Brain microvascular endothelial cell (primary cell): ENCODE results near the gene KCNT1.

ENCODE experiments used
- DNase-seq: peaks from one replicate; pipeline ENCODE4 v3.0.0-alpha.2; 2020
- H3K27ac ChIP-seq: fragments of 250-450 bp; sonication (Bioruptor Pico); 2 replicates; pipeline ENCODE4 v1.5.1; 2020; ENCODE audit warnings: mild to moderate bottlenecking, moderate library complexity
- H3K27me3 ChIP-seq: fragments of 250-450 bp; sonication (Bioruptor Pico); replicated peaks from 2 replicates; pipeline ENCODE4 v1.5.1; 2020; ENCODE audit warnings: mild to moderate bottlenecking
- H3K36me3 ChIP-seq: fragments of 250-450 bp; sonication (Bioruptor Pico); replicated peaks from 2 replicates; pipeline ENCODE4 v1.5.1; 2020; ENCODE audit warnings: mild to moderate bottlenecking
- H3K4me3 ChIP-seq: 2 replicates; pipeline ENCODE4 v1.5.1; 2011; ENCODE audit warnings: low read depth, mild to moderate bottlenecking, control low read depth, low read length, moderate library complexity
- in situ Hi-C: cut with HindIII; loops from 2 replicates; pipeline ENCODE4 v1.10.0; 2017; ENCODE audit warnings: low sequenced_read_pairs, low pct_ligation_motif_present
- TF ChIP-seq, protein P1 (sequence below): IDR thresholded peaks from 2 replicates; pipeline ENCODE4 v1.5.1; 2011; ENCODE audit warnings: low read depth, mild to moderate bottlenecking, moderate library complexity, low read length, control low read depth, inconsistent platforms; ENCODE audit errors: missing control alignments

Gene KCNT1

DNA sequence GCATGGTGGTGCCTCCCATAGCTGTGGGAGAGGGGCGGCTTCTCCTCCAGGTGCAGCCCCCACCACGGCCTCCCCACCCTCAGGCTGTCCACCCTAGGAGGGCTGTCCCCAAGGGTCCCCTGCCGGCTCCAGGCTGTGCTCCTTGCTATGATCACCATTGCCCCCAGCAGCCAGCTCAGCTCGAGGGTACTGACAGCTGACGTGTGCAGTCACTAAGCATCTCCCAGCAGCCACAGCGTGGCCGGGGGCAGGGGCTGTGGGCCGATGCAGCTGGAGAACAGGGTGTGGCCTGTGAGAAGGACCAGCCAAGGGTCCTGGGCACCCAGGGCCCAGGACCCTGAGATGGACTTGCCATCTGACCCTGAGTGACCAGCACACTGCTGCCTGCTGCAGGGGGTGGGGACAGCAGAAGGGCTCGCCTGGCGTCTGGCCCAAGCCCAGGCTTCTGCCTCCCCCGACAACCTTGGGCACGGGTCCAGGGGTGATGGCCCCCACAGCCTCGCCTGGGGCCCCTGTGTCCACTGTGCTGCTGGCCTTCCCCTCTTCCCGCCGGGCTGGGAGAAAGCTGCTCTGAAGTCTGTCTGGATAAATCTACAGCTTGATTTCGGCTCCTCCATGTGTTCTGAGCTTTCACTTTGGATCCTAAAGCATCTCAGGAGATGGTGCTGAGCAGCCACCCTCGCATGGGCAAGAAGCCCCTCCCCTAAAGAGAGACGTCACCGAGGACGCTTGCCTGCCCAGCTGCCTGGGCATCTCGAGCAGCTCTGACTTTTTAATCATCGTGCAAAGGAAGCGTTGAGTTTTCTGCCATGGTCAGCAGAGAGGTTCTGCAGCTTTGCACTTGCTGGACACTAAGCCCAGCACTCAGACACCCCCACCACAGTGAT is 5.5 kb downstream of the KCNT1 start:
- in situ Hi-C loops, result no loop called here
- Histone ChIP-seq H3K36me3 (no peaks in the 10 kb centered on the region), H3K27me3 (peaks cover 3% of the 10 kb centered on the region), H3K4me3 (no peak overlapping the region), H3K27ac (no peak overlapping the region)
- TF ChIP-seq, protein P1, sequence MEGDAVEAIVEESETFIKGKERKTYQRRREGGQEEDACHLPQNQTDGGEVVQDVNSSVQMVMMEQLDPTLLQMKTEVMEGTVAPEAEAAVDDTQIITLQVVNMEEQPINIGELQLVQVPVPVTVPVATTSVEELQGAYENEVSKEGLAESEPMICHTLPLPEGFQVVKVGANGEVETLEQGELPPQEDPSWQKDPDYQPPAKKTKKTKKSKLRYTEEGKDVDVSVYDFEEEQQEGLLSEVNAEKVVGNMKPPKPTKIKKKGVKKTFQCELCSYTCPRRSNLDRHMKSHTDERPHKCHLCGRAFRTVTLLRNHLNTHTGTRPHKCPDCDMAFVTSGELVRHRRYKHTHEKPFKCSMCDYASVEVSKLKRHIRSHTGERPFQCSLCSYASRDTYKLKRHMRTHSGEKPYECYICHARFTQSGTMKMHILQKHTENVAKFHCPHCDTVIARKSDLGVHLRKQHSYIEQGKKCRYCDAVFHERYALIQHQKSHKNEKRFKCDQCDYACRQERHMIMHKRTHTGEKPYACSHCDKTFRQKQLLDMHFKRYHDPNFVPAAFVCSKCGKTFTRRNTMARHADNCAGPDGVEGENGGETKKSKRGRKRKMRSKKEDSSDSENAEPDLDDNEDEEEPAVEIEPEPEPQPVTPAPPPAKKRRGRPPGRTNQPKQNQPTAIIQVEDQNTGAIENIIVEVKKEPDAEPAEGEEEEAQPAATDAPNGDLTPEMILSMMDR, result no peak
- DNase-seq, result no peak

DNA sequence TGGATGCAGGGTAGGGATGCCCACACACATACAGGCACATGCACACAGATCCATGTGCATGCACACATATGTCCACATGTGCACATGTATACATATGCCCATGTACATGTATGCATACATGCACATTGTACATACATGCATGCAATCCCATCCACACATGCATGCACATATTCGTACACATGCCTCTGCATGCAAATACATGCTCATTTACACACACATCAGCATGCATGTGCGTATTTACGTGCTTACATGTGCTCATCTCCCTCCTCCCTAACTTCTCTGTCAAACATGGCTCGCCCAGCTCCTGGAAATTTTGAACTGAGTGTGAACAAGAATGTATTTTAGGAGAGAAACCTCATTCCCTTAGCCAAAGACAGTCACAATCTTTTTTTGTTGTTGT is 6.2 kb downstream of the KCNT1 start:
- in situ Hi-C loops, result no loop called here
- Histone ChIP-seq H3K36me3 (no peaks in the 10 kb centered on the region), H3K27me3 (peaks cover 9% of the 10 kb centered on the region), H3K27ac (no peak overlapping the region), H3K4me3 (no peak overlapping the region)
- TF ChIP-seq, protein P1, result no peak
- no peak for DNase-seq

DNA sequence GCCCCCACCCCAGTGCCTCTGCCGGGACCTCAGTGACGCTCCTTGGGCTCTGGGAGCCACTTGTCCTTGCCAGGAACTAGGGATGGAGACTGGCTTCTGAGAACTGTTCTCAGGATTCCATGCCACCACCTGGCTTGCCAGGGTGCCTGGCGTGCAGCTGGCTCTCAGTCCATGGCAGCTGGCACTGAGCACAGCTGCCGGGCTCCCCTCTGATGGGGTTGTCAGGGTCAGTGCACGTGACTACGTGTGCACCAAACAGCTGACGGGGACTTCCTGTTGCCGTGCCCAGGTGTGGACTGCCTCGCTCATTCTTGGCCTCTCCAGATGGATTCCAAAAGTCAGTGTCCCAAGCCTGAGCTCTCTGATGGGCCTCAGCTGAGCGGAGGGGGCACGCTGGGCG is 9.4 kb downstream of the KCNT1 start:
- H3K36me3 ChIP-seq, result no peaks in the 10 kb centered on the region
- DNase-seq, result no peak
- in situ Hi-C loops, result no loop called here
- TF ChIP-seq, protein P1, result no peak
- no peak overlapping the region for H3K27ac ChIP-seq
- H3K4me3 ChIP-seq, result no peak overlapping the region
- peaks cover 28% of the 10 kb centered on the region for H3K27me3 ChIP-seq

DNA sequence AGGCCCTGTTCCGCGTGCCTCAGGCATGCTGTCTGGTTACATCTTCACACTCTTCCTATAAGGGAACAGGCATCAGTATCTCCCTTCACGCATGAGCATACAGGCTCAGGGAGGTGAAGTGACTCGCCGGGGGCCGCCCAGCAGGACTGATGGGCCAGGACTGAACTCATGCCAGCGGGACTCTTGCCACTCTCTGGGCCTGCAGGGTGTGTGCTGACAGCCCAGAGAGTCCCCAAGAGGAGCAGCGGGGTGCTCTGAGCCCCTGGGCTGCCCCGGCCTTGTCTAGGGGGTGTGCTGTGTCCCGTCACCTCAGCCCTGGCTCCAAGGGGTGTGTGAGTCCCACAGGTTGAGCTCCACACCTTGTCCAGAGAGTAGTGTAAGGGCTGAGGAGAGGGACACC is 9.9 kb downstream of the KCNT1 start:
- in situ Hi-C loops, result no loop called here
- no peaks in the 10 kb centered on the region for H3K36me3 ChIP-seq
- no peak for DNase-seq
- TF ChIP-seq, protein P1, result no peak
- no peak overlapping the region for H3K27ac ChIP-seq
- H3K4me3 ChIP-seq, result no peak overlapping the region
- H3K27me3 ChIP-seq, result peaks cover 28% of the 10 kb centered on the region

DNA sequence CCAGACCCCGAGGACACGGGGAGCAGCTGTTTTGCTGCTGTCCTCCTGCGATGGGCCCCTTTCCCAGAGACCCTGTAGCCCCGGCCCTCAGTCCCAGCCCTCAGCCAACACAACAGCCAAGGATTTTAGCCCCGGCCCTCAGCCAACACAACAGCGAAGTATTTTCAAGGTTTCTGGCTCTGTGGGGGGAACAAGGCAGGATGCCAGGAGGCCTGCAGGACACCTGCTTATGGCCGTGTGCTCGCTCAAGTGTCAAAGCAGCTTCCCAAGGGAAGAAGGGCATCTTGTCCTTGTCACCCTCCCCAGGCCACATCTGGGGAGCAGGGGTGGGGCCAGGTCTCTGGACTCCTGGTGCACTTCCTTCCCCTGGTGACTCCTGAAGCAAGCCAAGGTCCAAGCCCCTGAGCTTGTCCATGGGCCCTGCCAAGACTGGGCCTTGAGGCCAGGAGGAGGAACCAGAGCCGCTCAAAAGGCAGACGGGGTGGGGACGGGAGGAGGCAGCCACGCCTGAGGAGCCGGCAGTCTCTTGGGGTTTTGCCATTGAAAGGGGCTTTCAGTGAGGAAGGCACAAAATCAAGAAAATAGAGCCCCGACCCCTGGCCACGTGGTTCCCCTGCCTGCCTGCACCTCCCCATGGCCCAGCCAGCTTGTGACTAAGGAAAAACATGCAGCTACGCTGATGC is 10.8 kb downstream of the KCNT1 start:
- TF ChIP-seq, protein P1, result no peak
- Histone ChIP-seq H3K27ac (no peak overlapping the region), H3K27me3 (peaks cover 28% of the 10 kb centered on the region), H3K4me3 (no peak overlapping the region), H3K36me3 (no peaks in the 10 kb centered on the region)
- in situ Hi-C loops, result no loop called here
- DNase-seq, result no peak
